NT2/D1 (cell line): ENCODE results near the gene AKR1B15.

ENCODE experiments used
- SUZ12 ChIP-seq: IDR thresholded peaks from 2 replicates; pipeline ENCODE4 v1.6.1; 2011; ENCODE audit not compliant: insufficient read length, insufficient read depth; ENCODE audit errors: extremely low read depth
- ZNF274 ChIP-seq: IDR thresholded peaks from 2 replicates; pipeline ENCODE4 v1.6.1; 2011; ENCODE audit warnings: mild to moderate bottlenecking, low read depth, low read length

- no peak for TF ChIP-seq ZNF274
- TF ChIP-seq SUZ12: no peak
Measured at GRCh38 chr7:134627775-134628153, 78.9 kb downstream of the AKR1B15 start.
